GM12865 (cell line): ENCODE measurements around the gene FAM236C.
"Not testable (repeated sequence)": the region's sequence is repeated elsewhere in the genome, so short reads cannot be mapped to it uniquely, and the experiment has no call there.

Source experiments
- DNase-seq: peaks from one replicate; pipeline ENCODE4 v3.0.0; 2010; ENCODE audit warnings: low read depth
- H3K4me3 ChIP-seq: 2 replicates; pipeline ENCODE4 v1.5.1; 2011; ENCODE audit warnings: mild to moderate bottlenecking, low read depth, low read length, control low read depth

FAM236C gene

DNA sequence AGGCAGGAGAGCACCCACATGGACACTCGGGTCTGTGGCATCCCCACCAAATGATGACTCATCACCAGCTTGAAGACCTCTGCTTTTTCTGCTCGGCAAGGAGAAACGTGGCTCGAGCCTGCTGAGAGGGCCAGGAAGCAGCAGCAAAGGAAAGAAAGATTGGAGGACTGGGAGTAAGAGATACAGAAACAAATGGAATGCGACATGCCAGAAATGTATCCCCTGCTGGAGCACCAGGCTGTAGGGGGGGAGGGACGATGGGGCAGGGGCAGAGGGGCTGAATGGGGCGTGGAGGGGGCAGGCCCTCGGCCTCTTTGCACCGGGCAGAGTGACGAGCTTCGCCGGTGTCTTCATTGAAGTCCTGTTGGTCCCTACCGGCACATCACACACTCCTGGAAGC lies at the start of gene FAM236C:
Gene FAM236C (plus strand): TSS at position 301 of the 400 bp plus-strand sequence. CDS start 100 bp downstream, outside the sequence.
- not testable (repeated sequence) for H3K4me3 ChIP-seq, DNase-seq

DNA sequence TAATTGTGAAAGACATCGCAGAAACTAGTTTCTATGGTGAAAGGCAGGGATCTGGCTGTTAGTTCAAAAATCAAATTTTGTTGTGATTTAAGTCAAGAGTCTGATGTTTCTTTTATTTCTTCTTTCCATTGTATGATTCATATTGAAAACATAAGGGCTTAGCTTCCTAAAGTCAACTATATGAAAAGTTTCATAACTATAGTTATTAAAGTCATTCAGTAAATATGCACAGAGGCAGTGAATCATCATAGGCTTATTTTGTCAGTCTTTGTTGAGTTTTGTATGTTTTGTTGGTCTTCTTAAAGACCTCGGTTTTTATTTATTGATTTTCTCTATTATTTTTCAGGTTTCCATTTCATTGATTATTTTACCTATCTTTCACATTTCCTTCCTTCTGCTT lies 29.5 kb upstream of the FAM236C start:
- H3K4me3 ChIP-seq, DNase-seq: not testable (repeated sequence)

DNA sequence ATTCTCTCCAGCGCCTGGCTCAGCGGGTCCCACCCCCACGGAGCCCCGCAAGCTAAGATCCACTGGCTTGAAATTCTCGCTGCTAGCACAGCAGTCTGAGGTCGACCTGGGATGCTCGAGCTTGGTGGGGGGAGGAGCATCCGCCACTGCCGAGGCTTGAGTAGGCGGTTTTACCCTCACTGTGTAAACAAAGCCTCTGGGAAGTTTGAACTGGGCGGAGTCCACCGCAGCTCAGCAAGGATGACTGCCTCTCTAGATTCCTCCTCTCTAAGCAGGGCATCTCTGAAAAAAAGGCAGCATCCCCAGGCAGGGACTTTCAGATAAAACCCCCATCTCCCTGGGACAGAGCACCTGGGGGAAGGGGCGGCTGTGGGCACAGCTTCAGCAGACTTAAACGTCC lies 22.7 kb upstream of the FAM236C start:
- not testable (repeated sequence) for DNase-seq

DNA sequence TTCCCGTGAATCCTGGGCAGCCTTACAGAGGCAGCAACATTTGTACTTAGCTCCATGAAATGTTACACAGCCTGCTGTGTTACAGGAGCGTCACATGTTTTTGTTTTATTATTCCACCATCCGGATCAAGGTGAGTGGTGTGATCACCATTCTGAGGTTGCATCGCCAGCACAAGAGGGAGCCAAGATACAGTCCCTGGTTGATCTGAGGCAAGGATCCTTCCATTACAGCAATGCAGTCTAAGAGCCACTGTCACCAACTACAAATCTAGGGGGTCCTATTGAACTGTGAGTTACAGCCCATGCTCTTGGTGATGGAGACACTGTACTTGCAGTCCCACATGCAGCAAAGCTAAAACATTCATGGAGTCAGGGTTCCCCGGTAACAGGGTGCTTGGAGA lies 3.7 kb downstream of the FAM236C start:
- not testable (repeated sequence) for H3K4me3 ChIP-seq, DNase-seq

More for the DNA sequence above, 22.7 kb upstream of the FAM236C start:
- not testable (repeated sequence) for H3K4me3 ChIP-seq

DNA sequence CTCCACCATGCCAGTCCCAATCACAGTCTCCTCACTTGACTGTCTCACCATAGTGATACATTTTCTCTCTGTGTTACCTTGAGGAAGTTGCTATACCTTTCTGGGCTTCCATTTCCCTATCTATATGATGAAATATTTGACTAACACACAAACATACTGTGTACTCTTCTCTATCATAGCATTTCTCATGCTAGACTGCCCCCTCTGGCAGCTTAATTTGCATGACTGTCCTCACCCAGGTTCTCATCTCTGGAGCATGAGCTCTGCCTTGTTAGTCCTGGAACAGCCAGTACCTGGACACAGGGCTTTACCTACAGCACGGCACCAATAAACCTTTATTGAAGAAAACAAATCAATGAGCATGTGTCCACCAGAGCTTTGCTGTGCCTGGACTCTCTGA lies 19.9 kb downstream of the FAM236C start:
- not testable (repeated sequence) for DNase-seq

DNA sequence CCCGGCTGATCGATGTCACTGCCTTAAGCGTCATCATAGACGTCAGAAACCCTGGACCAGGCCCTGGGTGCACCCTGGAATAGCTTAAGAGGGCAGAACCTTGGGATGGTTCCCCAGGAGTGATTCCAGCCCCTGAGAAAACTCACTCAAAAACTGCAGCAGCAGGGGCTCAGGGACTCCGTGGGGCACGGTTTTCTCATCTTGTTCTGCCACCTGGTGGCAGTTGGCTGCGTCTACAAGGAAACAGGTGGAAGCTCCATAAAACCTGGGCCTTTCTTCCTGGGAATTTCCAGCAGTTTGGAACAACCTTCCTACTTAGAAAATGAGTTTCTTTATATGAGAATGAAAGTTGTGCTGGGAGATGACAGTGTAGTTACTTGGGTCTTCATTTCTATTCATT lies 24.0 kb downstream of the FAM236C start:
- not testable (repeated sequence) for DNase-seq, H3K4me3 ChIP-seq

More for the DNA sequence above, 19.9 kb downstream of the FAM236C start:
- H3K4me3 ChIP-seq = not testable (repeated sequence)

DNA sequence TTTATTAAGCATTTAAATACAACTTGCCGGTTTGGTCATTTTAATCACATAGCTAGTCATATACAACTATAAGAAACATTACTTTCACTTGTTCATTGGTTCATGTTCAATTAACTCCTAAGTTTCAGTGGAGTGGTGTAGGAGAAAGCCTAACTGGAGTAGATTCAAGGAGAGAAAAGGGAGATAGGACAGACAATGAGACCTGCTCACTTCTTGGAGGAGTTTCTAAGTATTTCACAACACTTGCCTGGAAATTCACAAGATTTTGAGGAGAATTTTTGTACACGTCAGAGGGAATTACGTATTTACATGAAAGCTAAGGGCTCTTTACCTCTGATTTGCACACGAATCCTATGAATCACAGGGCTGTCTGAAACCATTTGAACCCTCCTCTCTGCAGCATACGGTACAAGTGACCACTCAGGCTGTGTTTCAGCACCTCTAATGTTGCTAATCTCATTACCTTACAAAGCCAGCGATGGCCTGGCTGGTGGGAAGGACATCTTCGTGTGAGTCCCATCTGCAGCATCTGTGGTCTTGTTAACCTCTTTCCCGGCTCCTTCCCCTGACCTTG lies 24.6 kb downstream of the FAM236C start:
- DNase-seq, H3K4me3 ChIP-seq: not testable (repeated sequence)

DNA sequence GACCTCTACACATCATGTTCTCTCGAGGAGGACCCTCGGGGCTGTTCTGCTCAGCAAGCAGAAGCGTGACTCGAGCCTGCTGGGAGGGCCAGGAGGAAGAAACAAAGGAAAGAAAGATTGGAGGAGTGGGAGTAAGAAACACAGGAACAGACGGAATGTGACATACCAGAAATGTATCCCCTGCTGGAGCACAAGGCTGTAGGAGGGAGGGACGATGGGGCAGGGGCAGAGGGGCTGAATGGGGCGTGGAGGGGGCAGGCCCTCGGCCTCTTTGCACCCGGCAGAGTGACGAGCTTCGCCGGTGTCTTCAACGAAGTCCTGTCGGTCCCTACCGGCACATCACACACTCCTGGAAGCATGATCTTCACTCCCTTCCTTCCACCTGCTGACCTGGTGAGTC lies 25.5 kb downstream of the FAM236C start, which contains the start of gene FAM236A:
Gene FAM236A (plus strand): TSS at position 301 of the 400 bp plus-strand sequence. CDS start 57 bp downstream, at position 358.
- not testable (repeated sequence) for H3K4me3 ChIP-seq, DNase-seq

DNA sequence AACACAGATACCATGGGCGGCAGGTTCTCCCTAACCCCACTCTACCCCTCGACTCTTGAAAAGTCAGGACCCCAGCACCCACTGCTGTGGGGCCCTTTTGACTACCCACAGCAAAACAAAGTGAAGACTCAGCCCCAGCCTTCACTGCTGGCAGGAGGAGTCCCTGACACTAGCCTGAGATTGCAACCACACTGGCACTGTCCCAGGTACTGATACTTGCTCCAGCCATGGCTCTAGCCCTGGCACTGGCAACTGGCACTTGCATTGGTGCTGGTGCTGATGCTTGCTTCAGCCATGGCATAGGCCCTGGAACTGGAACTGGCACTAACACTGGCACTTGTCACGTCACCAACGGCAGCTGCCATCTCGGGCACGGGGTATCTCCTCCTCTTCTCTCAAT lies 29.9 kb downstream of the FAM236C start:
- not testable (repeated sequence) for DNase-seq, H3K4me3 ChIP-seq

DNA sequence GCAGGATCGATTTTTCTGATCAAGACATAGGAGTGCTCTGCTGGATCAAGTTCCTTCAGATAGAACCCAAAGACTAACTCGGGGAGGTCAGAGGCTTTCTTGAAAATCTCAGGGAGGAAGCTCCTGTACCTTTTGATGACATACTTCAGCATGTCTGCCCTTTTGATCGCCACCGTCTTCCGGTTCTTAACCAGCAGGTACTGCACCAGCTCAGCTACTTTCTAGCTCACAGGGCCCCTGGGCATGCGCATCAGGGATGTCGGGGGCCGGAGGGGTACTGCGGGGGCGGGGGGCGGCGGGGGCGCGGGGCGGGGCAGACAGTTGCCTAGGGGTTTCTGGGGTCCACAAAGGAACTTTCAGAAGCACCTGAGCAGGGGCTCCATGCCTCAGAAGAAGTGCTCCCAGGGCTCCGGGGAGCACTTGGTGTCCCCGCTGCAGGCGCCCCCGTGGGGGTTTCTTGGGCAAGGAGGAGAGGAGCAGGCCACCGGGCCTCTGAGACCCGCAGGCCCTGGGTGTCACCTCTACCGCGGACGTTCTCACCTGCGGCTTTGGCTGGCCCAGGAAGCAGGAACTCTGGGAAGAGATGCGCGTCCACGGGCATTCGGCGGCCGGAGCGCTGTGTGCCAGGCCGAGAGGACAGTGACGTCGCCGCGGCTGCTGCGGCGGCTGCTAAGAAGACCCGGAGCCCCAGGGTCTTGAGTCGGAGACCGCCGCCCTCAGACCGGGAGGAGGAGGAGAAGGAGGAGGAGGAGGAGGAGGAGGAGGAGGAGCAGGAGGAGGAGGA lies 30.8 kb downstream of the FAM236C start:
- not testable (repeated sequence) for DNase-seq, H3K4me3 ChIP-seq

DNA sequence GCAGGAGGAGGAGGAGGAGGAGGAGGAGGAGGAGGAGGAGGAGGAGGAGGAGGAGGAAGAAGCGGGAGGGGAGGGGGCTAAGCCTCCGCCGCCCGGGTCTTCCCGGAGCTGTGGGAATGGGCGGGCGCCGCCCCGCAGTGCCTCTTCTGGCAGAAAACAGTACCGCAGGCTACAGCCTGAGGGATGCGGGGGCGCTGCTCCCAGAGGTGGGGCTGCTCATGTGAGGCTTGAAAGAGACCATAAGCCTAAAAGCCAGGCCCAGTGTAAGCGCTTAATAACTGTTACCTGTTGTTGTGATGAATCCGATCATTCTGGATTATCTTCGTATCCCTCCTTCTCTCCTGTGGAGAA lies 31.4 kb downstream of the FAM236C start, which contains the start of gene DMRTC1:
Gene DMRTC1 (minus strand): TSS at position 19 of the 351 bp plus-strand sequence. CDS start 68,143 bp downstream, outside the sequence.
- not testable (repeated sequence) for DNase-seq, H3K4me3 ChIP-seq

DNA sequence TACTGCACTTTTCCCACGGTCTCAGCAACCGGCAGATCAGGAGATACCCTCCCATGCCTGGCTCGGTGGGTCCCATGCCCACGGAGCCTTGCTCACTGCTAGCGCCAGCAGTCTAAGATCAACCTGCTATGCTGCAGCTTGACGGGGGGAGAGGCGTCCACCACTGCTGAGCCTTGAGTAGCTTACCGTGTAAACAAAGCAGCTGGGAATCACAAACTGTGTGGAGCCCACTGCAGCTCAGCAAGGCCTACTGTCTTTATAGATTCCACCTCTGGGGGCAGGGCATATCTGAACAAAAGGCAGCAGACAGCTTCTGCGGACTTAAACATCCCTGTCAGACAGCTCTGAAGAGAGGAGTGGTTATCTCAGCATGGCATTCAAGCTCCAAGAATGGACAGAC lies 47.6 kb downstream of the FAM236C start:
- DNase-seq = not testable (repeated sequence)

More for the DNA sequence above, 47.6 kb downstream of the FAM236C start:
- not testable (repeated sequence) for H3K4me3 ChIP-seq
